Activated CD4-positive, alpha-beta T cell treated with anti-CD3 and anti-CD28 coated beads, Interleukin-2, amount 50 U/mL, for 48 hours (primary cell): Measurements from ENCODE around the gene C3orf80.
"Not testable (repeated sequence)": the region's sequence is repeated elsewhere in the genome, so short reads cannot be mapped to it uniquely, and the experiment has no call there.

Experiments used
- DNase-seq, 2 experiments: peaks; one replicate each; pipeline ENCODE4 v3.0.0-alpha.2; 2020

The C3orf80 gene

GRCh38 chr3:160225176-160226025 is at the start of gene C3orf80:
TSS of gene C3orf80 (plus strand) at chr3:160225422. CDS start at chr3:160225636, 214 bp downstream.
- peak; percentile 53 to 57 for DNase-seq

- no peak for DNase-seq
Measured at GRCh38 chr3:160176923-160177322, 48.3 kb upstream of the C3orf80 start.

GRCh38 chr3:160178661-160179060 is 46.6 kb upstream of the C3orf80 start:
- not testable (repeated sequence) for DNase-seq

GRCh38 chr3:160179403-160179802 is 45.8 kb upstream of the C3orf80 start:
- DNase-seq, result not testable (repeated sequence)

GRCh38 chr3:160179906-160180305 is 45.3 kb upstream of the C3orf80 start:
- DNase-seq, result no peak

GRCh38 chr3:160180581-160181216 is 44.5 kb upstream of the C3orf80 start:
- no peak for DNase-seq

- DNase-seq, result no peak
Measured at GRCh38 chr3:160183345-160184076, 41.7 kb upstream of the C3orf80 start.

- no peak for DNase-seq
Measured at GRCh38 chr3:160184655-160185054, 40.6 kb upstream of the C3orf80 start.

GRCh38 chr3:160185751-160186150 is 39.5 kb upstream of the C3orf80 start:
- no peak for DNase-seq

GRCh38 chr3:160187288-160187687 is 37.9 kb upstream of the C3orf80 start:
- no peak for DNase-seq

GRCh38 chr3:160192310-160193029 is 32.8 kb upstream of the C3orf80 start:
- DNase-seq, result no peak

- DNase-seq, result no peak
Measured at GRCh38 chr3:160193644-160194192, 31.5 kb upstream of the C3orf80 start.

GRCh38 chr3:160194438-160194837 is 30.8 kb upstream of the C3orf80 start:
- DNase-seq, result no peak

GRCh38 chr3:160195106-160195505 is 30.1 kb upstream of the C3orf80 start:
- DNase-seq, result no peak

- DNase-seq, result no peak
Measured at GRCh38 chr3:160196511-160197104, 28.6 kb upstream of the C3orf80 start.

- DNase-seq, result no peak
Measured at GRCh38 chr3:160199108-160199507, 26.1 kb upstream of the C3orf80 start.

GRCh38 chr3:160200353-160200752 is 24.9 kb upstream of the C3orf80 start:
- DNase-seq, result no peak

- DNase-seq, result not testable (repeated sequence)
Measured at GRCh38 chr3:160204396-160205011, 20.7 kb upstream of the C3orf80 start.

- DNase-seq, result no peak
Measured at GRCh38 chr3:160205606-160206005, 19.6 kb upstream of the C3orf80 start.

- DNase-seq, result no peak
Measured at GRCh38 chr3:160210341-160210740, 14.9 kb upstream of the C3orf80 start.

- no peak for DNase-seq
Measured at GRCh38 chr3:160210799-160211221, 14.4 kb upstream of the C3orf80 start.

GRCh38 chr3:160213191-160213590 is 12.0 kb upstream of the C3orf80 start:
- no peak for DNase-seq
